GM12878 (cell line): ENCODE data around the gene FAM227A. TPM values are rescaled to one million over a fixed set of nuclear protein-coding genes. Genes with fewer than 3 reads are reported as not detected.

Source experiments
- ATAC-seq: fragments of 200-7000 bp; cut with Tn5 transposase; 3 replicates; pipeline ENCODE4 v1.9.1; 2020; ENCODE audit warnings: mild to moderate bottlenecking, moderate library complexity
- BruUV-seq: library from RNA; stranded (reverse); fragments of 400-500 nt; replicated peaks from 2 replicates; lab custom pipeline; 2021; lab: Mats Ljungman, UMichigan
- CTCF ChIA-PET: fragments of 300-600 bp; sonication (Branson Sonifier 250); formaldehyde crosslinking; extraction: SDS; loops from one replicate; lab custom pipeline; 2021; ENCODE audit warnings: inconsistent platforms; lab: Yijun Ruan, JAX
- POLR2A ChIA-PET: fragments of 350-600 bp; formaldehyde crosslinking; extraction: SDS; loops from one replicate; lab custom pipeline; 2021; ENCODE audit warnings: inconsistent platforms; lab: Charles Lee
- RAD21 ChIA-PET: fragments of 300-600 bp; sonication (Branson Sonifier 250); formaldehyde crosslinking; loops from one replicate; lab custom pipeline; 2023; ENCODE audit warnings: antibody characterized with exemption; ENCODE audit not compliant: unreplicated experiment; lab: Charles Lee
- SMC1A ChIA-PET: fragments of 300-600 bp; sonication (Branson Sonifier 250); formaldehyde crosslinking; loops from one replicate; lab custom pipeline; 2023; ENCODE audit not compliant: unreplicated experiment, uncharacterized antibody; lab: Charles Lee
- DNase-seq: peaks from one replicate; pipeline ENCODE4 v3.0.0-alpha.2; 2011; ENCODE audit warnings: low read depth, low spot score
- FAIRE-seq: peaks from 3 replicates; lab custom pipeline; 2011; peaks lifted over from hg19 to GRCh38; lab: Jason Lieb, UNC
- H2AFZ ChIP-seq: 2 replicates; pipeline ENCODE4 v1.6.0; 2011; ENCODE audit warnings: low read depth, low read length, control low read depth; ENCODE audit not compliant: control insufficient read depth
- H3K27ac ChIP-seq: 2 replicates; pipeline ENCODE4 v1.5.1; 2011; ENCODE audit warnings: control low read depth; ENCODE audit not compliant: control insufficient read depth, insufficient read depth
- H3K27me3 ChIP-seq, 2 experiments: replicated peaks in 1 of 2; 2 replicates each; pipeline versions ENCODE4 v1.6.0 to v1.6.1; 2011; ENCODE audit warnings: low read length in 1 of 2; ENCODE audit not compliant: control insufficient read depth in 2 of 2, insufficient read depth in 2 of 2
- H3K36me3 ChIP-seq, 2 experiments: 2 replicates each; pipeline ENCODE4 v1.5.1; 2011; ENCODE audit warnings: low read length in 1 of 2; ENCODE audit not compliant: control insufficient read depth in 2 of 2, insufficient read depth in 2 of 2
- H3K4me1 ChIP-seq: 2 replicates; pipeline ENCODE4 v1.6.1; 2011; ENCODE audit warnings: mild to moderate bottlenecking, low read length, moderate library complexity, mixed read lengths; ENCODE audit not compliant: control insufficient read depth, insufficient read depth
- H3K4me2 ChIP-seq: 2 replicates; pipeline ENCODE4 v1.6.0; 2011; ENCODE audit warnings: control low read depth; ENCODE audit not compliant: control insufficient read depth, insufficient read depth
- H3K4me3 ChIP-seq: fragments of 200-600 bp; sonication (generic); 2 replicates; pipeline ENCODE4 v1.5.1; 2016
- H3K79me2 ChIP-seq: 2 replicates; pipeline ENCODE4 v1.6.0; 2011; ENCODE audit warnings: low read length; ENCODE audit not compliant: control insufficient read depth, insufficient read depth
- H3K9ac ChIP-seq: 2 replicates; pipeline ENCODE4 v1.8.0; 2011; ENCODE audit warnings: low read length, control low read depth, mixed read lengths; ENCODE audit not compliant: control insufficient read depth, insufficient read depth
- H3K9me3 ChIP-seq: replicated peaks from 3 replicates; pipeline ENCODE4 v1.5.1; 2011; ENCODE audit warnings: mild to moderate bottlenecking, low read length; ENCODE audit not compliant: control insufficient read depth, insufficient read depth
- H4K20me1 ChIP-seq: 2 replicates; pipeline ENCODE4 v1.6.0; 2011; ENCODE audit not compliant: control insufficient read depth, insufficient read depth
- BHLHE40 ChIP-seq, 2 experiments: fragments of 450-650 bp in 1 of 2; IDR thresholded peaks; 2 replicates each; pipeline ENCODE4 v1.6.1; 2011 to 2017; ENCODE audit warnings: low read depth in 2 of 2, borderline replicate concordance in 1 of 2, improper control_type of control experiment in 1 of 2, low read length in 1 of 2, mild to moderate bottlenecking in 1 of 2
- BMI1 ChIP-seq: fragments of 450-650 bp; IDR thresholded peaks from 2 replicates; pipeline ENCODE4 v1.6.1; 2016; ENCODE audit warnings: mild to moderate bottlenecking, moderate library complexity, borderline replicate concordance
- CUX1 ChIP-seq: IDR thresholded peaks from 2 replicates; pipeline ENCODE4 v1.6.1; 2012; ENCODE audit warnings: improper control_type of control experiment, low read depth, low read length; ENCODE audit not compliant: insufficient replicate concordance
- HDGF ChIP-seq: fragments of 450-650 bp; IDR thresholded peaks from 2 replicates; pipeline ENCODE4 v1.6.1; 2016; ENCODE audit warnings: antibody characterized with exemption
- MYB ChIP-seq: fragments of 150-350 bp; IDR thresholded peaks from 2 replicates; pipeline ENCODE4 v1.6.1; 2014; ENCODE audit warnings: mild to moderate bottlenecking, low read depth, low read length, borderline replicate concordance
- NFIC ChIP-seq: IDR thresholded peaks from 2 replicates; pipeline ENCODE4 v1.6.1; 2012; ENCODE audit warnings: low read depth, mild to moderate bottlenecking, inconsistent platforms, low read length, moderate library complexity
- RAD51 ChIP-seq: fragments of 450-650 bp; IDR thresholded peaks from 2 replicates; pipeline ENCODE4 v1.6.1; 2016; ENCODE audit warnings: moderate library complexity, mild to moderate bottlenecking, inconsistent platforms
- RB1 ChIP-seq: fragments of 450-650 bp; formaldehyde crosslinking; IDR thresholded peaks from 2 replicates; pipeline ENCODE4 v1.6.1; 2017; ENCODE audit warnings: mild to moderate bottlenecking, borderline replicate concordance
- SMC3 ChIP-seq: IDR thresholded peaks from 2 replicates; pipeline ENCODE4 v1.6.1; 2011; ENCODE audit warnings: low read length, improper control_type of control experiment, borderline replicate concordance
- USF1 ChIP-seq: IDR thresholded peaks from 2 replicates; pipeline ENCODE4 v1.6.1; 2011; ENCODE audit warnings: borderline replicate concordance, low read depth, mild to moderate bottlenecking, moderate library complexity, mixed read lengths, low read length; ENCODE audit not compliant: insufficient read depth; ENCODE audit errors: extremely low read length
- WGBS: methylation state at CpG from one replicate; pipeline ENCODE4 v1.1.6; 2016; ENCODE audit warnings: low lambda C conversion rate; ENCODE audit not compliant: insufficient replicate concordance, insufficient coverage; ENCODE audit errors: missing lambda C conversion rate; 5-methylcytosine and 5-hydroxymethylcytosine counted together
- in situ Hi-C: fragments of 300-500 bp; cut with MboI; formaldehyde crosslinking; loops from 9 replicates; pipeline ENCODE4 v1.14.3; 2018; ENCODE audit warnings: mixed read lengths
- intact Hi-C: fragments of 100-400 bp; cut with micrococcal nuclease; formaldehyde crosslinking; loops from one replicate; pipeline ENCODE4 v1.14.2; 2022; ENCODE audit not compliant: unreplicated experiment
- polyA plus RNA-seq, 11 experiments: library from polyadenylated mRNA; depleted of rRNA in 4 of 11; unstranded in 6 of 11; stranded (reverse) in 5 of 11; fragments of >200 nt; fragmentation: Nextera tagmentation in 4 of 11; fragmentation: Illumina TruSeq in 1 of 11; extraction: Ambion mirVana in 4 of 11; extraction: Trizol in 1 of 11; gene quantifications; 1 replicate in 1 of 11; 2 replicates in 10 of 11; pipeline versions ENCODE4 v1.2.1 to v1.2.3, GENCODE V29; 2011 to 2016; ENCODE audit warnings: inconsistent platforms in 2 of 11, missing spikeins in 2 of 11, low read depth in 1 of 11
- total RNA-seq, 4 experiments: library from RNA; depleted of rRNA in 3 of 4; stranded (reverse); fragments of >200 nt in 3 of 4; fragmentation: Illumina TruSeq in 1 of 4; extraction: Trizol in 1 of 4; gene quantifications; 2 replicates each; pipeline versions ENCODE4 v1.2.1 to v1.2.3, GENCODE V29; 2013 to 2021

FAM227A gene
- total and polyA plus RNA-seq, 10 of the 15 experiments (the other 5 are each of a cell fraction or from before 2014, with no cell fraction given) = 0.02 to 0.59 (median 0.25) TPM

DNA sequence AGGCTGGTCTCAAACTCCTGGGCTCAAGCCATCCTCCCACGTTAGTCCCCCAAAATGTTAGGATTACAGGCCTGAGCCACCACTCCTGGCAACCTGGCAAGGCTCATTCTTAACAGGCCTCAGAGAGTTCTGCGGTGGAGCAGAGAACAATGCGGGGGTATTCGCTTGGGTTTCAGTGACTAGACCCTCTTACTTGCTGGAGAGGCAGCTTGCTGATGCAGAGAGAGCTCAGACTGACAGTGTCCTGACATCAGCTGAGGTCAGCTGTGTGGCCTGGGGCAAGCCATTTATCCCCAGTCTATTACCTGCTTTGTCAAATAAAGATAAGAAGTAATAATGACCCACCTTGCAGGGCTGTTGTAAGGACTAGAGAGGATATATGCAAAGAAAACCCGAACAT, 46.0 kb downstream of the FAM227A start:
- ATAC-seq = no peak
- H4K20me1 ChIP-seq = no peaks in the 10 kb centered on the region
- no TSS peak for BruUV-seq
- in situ Hi-C loops = no loop called here
- no peak overlapping the region for H3K9ac ChIP-seq
- CTCF ChIA-PET = no interaction called here
- POLR2A ChIA-PET = no interaction called here
- no peak overlapping the region for H3K27ac ChIP-seq
- TF ChIP-seq SMC3 = no peak
- TF ChIP-seq MYB = no peak
- TF ChIP-seq BMI1 = no peak
- TF ChIP-seq RB1 = no peak
- TF ChIP-seq, all 136 proteins: peak for 0
- Histone ChIP-seq H3K79me2 (no peaks in the 10 kb centered on the region), H3K9me3 (no peaks in the 10 kb centered on the region), H3K4me3 (no peak overlapping the region), H3K27me3 (no peaks in the 10 kb centered on the region), H3K36me3 (no peaks in the 10 kb centered on the region), H3K4me1 (no peaks in the 10 kb centered on the region), H2AFZ (no peak overlapping the region), H3K4me2 (no peak overlapping the region)
- DNase-seq (no peak), FAIRE-seq (no peak)
- SMC1A ChIA-PET = no interaction called here
- 54% methylated on average over 5 of the region's 5 CpGs for WGBS
- RAD21 ChIA-PET = interaction anchor here (1.0 kb wide), 1 partner anchor 81 kb away, joined by 3 read pairs; no protein-coding TSS in a partner anchor
- intact Hi-C loops = no loop called here

GRCh38 chr22:38608992-38609750, 47.0 kb downstream of the FAM227A start:
- CTCF ChIA-PET = interaction anchor here (0.6 to 0.7 kb wide), 2 partner anchors 13 to 311 kb away, joined by 3 read pairs; no protein-coding TSS in a partner anchor
- H3K27me3 ChIP-seq = no peaks in the 10 kb centered on the region
- H3K9ac ChIP-seq = no peak overlapping the region
- H2AFZ ChIP-seq = no peak overlapping the region
- no peak for ATAC-seq
- no peaks in the 10 kb centered on the region for H3K79me2 ChIP-seq
- DNase-seq = no peak
- H3K4me2 ChIP-seq = no peak overlapping the region
- intact Hi-C loops = no loop called here
- FAIRE-seq = no peak
- no peak overlapping the region for H3K27ac ChIP-seq
- no peak for TF ChIP-seq NFIC
- TF ChIP-seq USF1 = no peak
- TF ChIP-seq HDGF = no peak
- no peak for TF ChIP-seq BHLHE40 (IDR thresholded peaks at IDR 0.05; ENCODE audit: borderline replicate concordance in 1 of 2, low read depth in 2 of 2, low read length in 1 of 2)
- TF ChIP-seq CUX1 = no peak
- no peak for TF ChIP-seq RAD51
- TF ChIP-seq, all 136 proteins: peak for 0
- in situ Hi-C loops = no loop called here
- RAD21 ChIA-PET = interaction anchor here (0.8 to 1.0 kb wide), 2 partner anchors 12 to 82 kb away, joined by 3 to 4 read pairs; no protein-coding TSS in a partner anchor
- no peaks in the 10 kb centered on the region for H3K36me3 ChIP-seq
- H3K4me1 ChIP-seq = no peaks in the 10 kb centered on the region
- SMC1A ChIA-PET = interaction anchor here (0.5 kb wide), 1 partner anchor 16 kb away, joined by 3 read pairs; no protein-coding TSS in a partner anchor
- WGBS = 70% methylated on average over 13 of the region's 13 CpGs
- H3K9me3 ChIP-seq = no peaks in the 10 kb centered on the region
- H4K20me1 ChIP-seq = no peaks in the 10 kb centered on the region
- POLR2A ChIA-PET = interaction anchor here (0.5 to 0.6 kb wide), 2 partner anchors 432 to 607 kb away, joined by 4 to 5 read pairs; no protein-coding TSS in a partner anchor
- BruUV-seq = no TSS peak
- H3K4me3 ChIP-seq = no peak overlapping the region
